ENCODE measurements around the gene LAMC3.
"Not testable (repeated sequence)": the region's sequence is repeated elsewhere in the genome, so short reads cannot be mapped to it uniquely, and the experiment has no call there.

Gene LAMC3

DNA sequence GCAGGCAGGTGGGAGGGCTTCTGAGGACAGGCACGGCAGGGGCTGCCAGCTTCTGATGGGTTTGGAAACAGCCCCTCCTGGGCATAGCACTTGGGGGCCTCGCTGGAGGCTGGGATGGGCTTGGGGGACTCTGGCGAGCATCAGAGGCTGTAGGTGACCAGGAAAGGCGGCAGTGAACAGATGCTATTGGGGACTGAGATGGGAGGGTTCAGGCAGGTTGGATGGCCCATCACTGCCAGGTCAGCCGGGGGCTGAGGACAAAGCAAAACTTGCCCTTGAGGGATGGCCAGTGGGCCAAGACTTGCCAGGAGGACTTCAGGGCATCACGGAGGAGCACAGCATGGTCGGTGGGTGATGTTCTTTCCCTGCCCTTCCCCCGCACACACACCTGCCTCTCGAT is 94.0 kb downstream of the LAMC3 start:
- DNase-seq, result no peak

DNA sequence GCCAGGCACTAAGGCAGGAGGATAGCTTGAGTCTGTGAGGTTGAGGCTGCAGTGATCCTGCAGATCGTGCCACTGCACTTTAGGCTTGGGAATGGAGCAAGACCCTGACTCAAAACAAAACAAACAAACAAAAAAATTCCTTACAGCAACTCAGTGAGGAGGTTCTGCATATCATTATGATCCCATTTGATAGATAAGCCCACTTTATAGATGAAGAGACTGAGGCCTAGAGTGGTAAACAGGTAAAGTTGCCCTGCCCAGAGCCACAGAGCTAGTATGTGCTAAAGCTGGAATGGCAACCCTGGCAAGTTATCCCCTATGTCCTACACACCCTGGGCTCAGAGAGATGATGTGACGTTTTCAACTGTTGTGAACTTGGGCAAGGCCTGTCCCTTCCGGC is 94.6 kb downstream of the LAMC3 start:
- DNase-seq, result no peak

DNA sequence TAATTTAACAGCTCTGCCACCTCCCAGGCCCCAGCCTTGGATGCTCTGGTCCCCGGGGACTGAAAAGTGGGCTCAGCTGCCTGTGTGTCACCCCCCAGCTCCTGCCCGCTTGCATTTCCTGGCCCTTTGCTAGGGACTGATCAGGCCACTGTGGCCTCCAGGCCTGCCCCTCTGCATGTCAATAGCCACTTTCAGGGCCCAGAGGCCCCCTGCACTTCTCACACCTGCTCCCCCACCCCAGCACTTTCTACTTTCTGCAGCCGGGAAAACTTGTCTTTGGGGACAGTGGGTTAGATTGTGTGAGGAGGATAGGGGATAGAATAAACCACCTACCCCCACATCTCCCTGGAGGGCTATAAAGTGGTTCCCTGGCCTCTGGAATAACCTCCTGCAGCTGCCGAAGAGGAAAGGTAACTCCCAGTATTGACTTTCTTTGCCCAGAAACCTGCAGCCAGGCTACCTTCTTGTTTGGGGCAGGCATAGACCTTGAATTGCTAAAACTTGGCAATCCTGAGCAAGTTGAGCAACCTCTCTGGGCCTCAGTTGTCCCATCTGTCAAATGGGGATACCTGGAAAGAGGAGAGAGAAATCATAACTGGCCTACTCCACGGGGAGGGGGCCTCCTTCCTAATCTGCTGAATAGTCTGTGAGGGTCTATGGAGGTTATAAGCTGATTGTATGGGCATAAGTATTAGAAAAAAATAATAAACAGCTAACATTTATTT is 95.2 kb downstream of the LAMC3 start:
- DNase-seq, result no peak

DNA sequence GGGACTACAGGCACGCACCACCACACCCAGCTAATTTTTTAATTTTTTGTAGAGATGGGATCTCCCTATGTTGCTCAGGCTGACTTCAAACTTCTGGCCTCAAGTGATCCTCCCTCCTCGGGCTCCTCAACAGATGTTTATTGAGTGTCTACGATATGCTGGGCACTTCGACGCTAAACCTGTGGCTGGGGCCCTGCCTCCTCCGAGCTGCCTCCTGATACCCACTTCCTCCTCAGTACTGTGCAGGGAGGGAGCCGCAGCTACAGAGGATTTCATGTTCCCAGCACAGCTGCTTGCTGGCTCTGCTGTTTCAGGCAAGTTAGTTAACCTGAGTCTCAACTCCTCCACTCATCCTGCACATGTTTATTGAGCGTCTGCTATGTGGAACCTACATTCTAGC is 97.0 kb downstream of the LAMC3 start:
- no peak for DNase-seq

DNA sequence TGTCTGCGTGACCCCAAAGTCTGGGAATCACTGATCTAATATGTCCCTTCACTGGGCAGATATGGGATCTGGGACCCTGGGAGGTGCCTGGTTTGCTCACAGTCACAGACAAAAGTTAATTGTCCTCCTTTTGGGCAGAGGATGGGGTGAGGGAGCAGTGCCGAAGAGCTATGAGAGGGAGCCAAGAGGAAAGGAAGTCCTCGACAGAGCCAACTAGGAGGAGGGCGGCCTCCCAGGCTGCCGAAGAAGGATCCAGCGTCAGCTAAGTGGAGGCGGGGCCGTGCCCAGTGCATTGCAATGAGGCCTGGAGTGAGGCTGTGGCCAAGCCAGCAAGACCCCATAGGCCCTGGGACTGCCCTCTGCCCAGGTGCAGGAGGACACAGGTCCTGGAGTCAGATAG is 98.8 kb downstream of the LAMC3 start:
- DNase-seq, result no peak

DNA sequence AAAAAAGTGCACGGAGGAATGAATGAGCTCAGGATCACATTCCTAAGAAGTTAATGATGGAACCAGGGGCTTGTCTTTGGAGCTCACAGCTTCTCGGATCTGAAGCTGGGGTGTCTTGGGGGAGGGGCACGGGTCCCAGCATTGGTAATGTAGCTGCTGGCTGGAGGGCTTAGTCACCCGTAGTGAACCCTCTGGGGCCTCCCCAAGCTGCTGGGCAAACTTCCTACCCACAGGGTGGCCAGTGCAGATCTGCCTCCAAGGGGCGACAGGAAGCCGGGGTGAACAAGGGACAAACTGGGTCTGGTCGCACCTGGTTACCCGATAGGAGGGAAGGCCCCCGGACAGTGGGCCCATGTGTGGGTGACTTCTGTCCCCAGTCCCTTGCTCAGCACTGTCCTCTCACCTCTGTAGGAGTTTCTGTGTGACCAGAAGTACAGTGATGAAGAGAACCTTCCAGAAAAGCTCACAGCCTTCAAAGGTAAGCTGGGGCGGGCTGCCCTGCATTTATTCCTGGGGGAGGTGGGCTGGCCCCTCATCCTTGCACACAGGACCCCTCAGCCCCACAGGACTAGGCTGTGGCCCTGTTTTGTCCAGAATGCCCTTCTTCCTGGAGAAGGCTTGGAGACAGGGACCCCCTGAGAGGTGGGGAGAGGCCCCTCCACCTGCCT is 102.3 kb downstream of the LAMC3 start:
- DNase-seq, result no peak

DNA sequence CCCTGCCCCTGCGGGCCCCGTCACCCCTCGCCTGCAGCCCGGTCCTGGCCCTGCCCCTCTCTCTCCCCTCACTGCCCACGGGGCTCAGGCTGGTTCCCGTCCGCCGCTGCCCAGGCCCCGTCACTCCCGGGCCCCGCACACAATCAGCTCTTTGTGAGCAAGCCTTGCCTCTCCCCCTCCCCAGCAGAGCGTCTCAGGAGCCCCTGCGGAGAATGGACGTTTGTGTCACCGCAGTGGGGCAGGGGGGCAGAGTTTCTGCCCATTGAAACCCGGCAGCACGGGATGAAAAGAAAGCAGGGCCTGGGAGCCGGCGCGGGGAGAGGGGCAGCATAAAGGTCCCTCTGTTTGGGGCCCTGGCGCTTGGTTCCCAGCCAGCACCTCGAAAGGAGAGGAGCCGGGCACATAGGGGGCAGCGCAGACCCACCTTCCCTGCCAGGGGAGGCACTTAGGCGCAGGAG is 102.9 kb downstream of the LAMC3 start:
- DNase-seq, result peak; percentile 51

DNA sequence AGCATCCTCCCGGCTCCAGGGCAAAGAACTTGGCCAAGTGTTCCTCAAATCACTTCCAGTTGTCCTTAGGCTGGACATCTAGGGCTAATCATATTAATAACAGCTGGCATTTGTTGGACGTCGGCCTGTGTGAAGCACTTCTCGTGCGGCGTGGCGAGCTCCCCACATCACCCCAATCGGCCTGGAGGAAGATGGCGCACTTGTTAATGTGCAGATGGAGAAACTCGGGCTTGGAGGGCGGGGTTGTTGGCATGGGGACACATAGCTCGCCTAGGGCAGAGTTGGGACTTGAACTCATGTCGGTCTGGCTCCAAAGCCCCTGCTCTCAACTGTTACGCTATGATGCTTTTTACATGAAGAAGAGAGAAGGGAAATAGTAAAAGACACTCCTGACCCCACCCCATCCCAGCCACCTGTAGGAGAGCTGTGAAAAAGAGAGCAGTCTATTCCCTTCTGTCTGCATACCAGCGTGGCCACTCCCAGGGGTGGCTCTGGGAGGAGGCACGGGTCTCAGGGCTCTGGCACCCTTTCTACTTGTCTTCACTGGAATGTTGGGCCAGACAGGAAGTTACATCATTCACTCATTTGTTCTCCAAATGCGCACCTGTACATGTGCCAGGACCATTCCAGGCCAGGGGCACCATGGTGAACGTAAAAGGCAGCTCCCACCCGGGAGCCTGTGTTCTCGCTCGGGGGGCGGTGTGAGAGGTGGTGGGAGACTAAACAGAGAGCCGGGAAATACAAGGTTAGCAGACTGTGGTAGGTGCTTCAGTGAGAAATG is 103.6 kb downstream of the LAMC3 start:
- DNase-seq, result no peak

DNA sequence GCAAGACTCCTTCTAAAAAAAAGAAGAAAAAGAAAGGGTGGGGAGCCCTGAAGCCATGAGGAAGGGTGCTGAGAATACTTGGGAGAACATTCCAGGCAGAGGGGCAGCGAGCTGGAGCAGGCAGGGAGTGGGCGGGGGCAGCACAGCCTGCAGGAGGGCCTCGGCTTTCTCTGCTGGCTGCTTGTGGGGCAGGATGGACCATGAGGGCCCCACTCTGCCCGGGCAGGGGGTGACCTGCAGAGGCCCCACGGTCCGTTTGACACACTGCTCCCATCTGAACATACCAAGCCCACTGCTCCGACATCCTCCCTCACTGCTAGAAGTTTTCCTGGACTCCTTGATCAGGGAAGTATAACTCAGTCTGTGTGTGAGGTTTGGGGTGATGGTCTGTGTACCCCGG is 104.7 kb downstream of the LAMC3 start:
- DNase-seq, result no peak

DNA sequence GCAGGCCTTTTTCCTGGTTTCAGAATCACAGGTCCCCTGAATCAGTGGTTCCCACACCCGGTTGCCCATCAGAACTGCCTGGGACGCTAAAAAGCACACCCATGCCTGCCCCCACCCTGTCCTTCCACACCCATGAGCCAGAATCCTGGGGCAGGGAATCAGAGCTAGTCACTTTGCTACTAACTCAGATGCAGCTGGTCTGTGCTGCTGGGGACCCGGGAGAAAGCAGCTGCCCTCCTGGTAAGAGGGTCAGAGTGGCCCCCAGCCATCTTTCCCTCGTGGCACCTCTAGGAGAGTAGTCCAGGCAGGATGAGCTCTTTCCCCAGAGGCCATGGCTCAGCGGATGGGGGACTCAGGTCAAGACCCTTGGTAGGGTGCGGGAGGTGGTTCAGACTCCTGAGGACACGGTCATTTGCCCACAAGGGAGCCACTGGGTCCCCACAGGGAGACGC is 105.1 kb downstream of the LAMC3 start:
- no peak for DNase-seq

DNA sequence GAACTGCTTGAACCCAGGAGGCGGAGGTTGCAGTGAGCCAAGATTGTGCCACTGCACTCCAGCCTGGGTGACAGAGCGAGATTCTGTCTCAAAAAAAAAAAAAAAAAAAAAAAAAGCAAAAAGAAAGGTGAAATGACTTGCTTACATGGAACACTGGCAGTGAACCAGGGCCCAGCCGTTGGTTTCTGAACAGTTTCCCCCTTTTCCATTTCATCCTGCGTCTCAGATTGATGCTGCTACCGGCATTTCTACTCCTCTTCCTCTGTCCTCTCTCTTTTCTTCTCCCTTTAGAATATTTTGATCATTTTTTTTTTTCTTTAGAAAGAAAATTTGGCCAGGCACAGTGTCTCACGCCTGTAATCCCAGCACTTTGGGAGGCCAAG is 106.4 kb downstream of the LAMC3 start:
- not testable (repeated sequence) for DNase-seq

DNA sequence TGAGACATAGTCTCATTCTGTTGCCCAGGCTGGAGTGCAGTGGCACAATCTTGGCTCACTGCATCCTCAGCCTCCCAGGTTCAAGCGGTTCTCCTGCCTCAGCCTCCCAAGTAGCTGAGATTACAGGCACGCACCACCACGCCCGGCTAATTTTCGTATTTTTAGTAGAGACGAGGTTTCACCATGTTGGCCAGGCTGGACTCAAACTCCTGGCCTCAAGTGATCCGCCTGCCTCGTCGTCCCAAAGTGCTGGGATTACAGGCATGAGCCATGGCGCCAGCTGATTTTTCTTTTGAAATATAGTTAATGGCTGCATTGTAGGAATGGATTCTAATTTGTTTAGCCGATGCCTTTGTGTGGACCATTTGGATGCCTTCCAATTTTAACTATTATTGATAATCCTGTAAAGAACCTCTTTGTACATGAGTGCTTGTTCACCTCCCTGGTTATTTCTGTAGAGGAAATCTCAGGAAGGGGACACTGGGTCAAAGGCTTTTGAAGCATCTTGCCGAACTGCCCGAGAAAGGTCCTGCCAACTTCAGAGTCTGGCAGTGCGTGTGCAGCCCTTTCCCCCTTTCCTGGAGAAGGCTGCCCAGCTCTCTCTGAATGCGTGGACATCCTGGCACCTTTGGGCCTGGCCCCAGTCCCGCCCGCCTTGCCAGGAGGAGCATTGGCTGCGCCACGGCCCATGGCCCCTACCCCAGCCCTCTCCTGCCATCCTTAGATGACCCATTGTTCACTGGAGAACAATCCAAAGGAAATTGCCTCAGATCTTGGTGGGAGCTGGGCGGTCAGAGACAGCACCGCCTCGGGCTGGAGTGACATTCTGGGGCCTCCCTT is 107.5 kb downstream of the LAMC3 start:
- no peak for DNase-seq

DNA sequence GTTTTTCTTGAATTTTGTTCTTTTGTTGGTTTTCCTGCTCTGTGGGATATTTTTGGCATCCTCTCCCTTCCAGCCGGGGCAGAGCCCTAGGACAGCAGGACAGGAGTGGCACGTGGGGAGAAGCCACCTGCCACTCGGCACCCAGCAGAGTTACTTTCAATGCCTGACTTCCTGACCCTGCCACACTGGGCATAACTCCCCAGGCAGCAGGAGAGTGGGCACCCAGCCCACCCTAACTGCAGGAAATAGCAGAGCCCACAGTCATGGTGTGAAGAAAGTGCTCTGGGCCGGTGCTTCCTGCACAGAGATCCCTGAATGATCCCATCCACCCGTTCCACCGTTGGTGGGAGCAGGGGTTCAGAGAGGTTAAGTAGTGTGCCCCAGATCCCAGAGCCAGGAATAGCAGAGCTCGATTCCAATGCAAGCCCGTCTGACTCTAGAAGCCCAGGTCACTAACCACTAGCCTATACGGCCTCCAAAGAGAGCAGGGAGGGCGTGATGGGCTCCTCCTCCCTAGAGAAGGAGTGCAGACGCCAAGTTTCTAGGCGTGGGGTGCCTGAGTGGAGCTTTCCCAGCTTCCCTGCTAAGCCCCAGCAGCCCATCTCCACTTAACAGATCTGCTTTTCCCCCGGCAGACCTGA is 108.3 kb downstream of the LAMC3 start:
- no peak for DNase-seq

DNA sequence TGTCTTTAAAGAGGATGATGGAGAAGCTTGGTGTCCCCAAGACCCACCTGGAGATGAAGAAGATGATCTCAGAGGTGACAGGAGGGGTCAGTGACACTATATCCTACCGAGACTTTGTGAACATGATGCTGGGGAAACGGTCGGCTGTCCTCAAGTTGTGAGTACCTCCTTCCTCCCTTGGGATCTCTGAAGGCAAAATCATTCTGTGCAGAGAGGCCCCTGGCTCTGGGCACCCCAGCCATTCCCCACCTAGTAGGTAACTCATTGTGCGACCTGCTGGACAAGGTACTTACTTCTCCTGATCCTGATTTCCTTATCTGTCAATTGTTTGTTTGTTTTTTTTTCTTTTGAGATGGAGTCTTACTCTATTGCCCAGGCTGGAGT is 108.8 kb downstream of the LAMC3 start:
- no peak for DNase-seq

DNA sequence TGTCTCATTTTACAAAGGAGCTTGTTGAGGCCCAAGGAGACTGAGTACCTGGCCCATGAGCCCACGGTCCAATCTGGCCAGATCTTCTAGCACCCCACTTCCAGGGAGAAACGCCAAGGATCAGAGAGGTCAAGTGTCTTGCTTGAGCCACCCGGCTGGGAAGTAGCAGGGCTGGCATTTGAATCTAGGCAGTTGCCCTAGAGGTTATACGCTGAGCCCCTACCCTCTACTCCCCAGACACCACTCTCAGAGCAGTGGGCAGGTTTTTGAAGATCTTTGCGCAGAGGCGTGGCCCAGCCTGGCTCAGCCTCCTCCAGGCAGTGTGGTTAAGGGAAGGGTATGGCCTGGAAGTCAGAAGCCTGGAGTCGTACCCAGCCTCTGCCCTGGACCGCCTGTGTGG is 110.6 kb downstream of the LAMC3 start:
- DNase-seq, result no peak

DNA sequence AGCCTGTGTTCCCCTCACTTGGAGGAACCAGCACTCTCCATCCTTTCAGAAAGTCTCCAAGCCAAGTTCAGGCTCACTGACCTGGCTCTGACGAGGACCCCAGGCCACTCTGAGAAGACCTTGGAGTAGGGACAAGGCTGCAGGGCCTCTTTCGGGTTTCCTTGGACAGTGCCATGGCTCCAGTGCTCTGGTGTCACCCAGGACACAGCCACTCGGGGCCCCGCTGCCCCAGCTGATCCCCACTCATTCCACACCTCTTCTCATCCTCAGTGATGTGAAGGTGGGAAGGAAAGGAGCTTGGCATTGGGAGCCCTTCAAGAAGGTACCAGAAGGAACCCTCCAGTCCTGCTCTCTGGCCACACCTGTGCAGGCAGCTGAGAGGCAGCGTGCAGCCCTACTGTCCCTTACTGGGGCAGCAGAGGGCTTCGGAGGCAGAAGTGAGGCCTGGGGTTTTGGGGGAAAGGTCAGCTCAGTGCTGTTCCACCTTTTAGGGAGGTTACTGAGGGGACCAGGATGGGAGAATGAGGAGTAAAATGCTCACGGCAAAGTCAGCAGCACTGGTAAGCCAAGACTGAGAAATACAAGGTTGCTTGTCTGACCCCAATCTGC is 111.8 kb downstream of the LAMC3 start:
- DNase-seq, result no peak

DNA sequence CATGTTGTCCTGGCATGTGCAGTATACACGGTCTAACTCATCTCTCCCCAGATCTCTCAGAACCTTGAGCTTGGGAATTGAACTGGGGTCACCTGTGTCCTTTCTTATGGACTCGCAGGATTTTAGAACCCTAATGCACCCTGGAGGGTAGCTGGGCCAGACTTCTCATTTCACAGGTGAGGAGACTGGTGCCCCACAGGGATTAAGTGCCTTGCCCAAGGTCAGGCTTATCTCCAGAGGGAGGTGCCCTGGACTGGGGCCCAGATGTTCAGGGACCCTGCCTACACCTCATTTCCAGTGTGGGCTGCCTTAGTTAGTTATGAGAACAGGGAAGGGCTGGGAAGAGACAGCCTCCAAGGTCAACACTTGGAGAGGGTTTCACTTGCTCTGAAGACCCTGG is 112.4 kb downstream of the LAMC3 start:
- DNase-seq, result no peak

DNA sequence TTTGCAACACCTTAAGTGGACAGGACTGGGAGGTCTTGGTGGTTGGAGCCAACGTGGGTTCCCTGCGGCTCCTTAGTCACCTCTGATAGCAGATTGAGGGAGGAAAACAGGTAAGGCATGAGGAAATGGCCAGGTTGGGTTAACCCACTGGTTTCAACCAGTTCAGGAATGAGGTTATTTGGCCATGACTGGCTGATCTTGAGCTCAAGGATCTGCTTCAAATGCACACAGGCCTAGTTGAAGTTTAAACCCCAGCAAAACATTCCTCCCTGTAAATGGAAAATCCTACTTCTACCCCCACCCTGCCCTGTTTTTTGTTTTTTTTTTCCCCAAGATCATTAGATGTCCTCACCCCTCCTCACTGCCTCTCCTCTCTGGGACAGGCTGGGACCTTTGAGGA is 113.2 kb downstream of the LAMC3 start:
- no peak for DNase-seq

DNA sequence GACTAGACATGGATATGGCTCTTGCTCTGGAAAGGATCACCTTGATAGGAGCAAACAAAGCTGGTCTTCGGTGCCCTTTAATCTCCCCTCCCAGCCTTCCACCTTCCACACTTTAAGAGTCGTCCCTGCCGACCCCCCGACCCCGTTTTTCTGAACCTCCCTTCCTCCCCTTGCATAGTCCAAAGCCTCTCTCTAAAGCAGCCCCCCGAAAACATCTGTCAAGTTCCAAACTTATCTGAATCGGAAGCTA is 116.0 kb downstream of the LAMC3 start:
- no peak for DNase-seq

DNA sequence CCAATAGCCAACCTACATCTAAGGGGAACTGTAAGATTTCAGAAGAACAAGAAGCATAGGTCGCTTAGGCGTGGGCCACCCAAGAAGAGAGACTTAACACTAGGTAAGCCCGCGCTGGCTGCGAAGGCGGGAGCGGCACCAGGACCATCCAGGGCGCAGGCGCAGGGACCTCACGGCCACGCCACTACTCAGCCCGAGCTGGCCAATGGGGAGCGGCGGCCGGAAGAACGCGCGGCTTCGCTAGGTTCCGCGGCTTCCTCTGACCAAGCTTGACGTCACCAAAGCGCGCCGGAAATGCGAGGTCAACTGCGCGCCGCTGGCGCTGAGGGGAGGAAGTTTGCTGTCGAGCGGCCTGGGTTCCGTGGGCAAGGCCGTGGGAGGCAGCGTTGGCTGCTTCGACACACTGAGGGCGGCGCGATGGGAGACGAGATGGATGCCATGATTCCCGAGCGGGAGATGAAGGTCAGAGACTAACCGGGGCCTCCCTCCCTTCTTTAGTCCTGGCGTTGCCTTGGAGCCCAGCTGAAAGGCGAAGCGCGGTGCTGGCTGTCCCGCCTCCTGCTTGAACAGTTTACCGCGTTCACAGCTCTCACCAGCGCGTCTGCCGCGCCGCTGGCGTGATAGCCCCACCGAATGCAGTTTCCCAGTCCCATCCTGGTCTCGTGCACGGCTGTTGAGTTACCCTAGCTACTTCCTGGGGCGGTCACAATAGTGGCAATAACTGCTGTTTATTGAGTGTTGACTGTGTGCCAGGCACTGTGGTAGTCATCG is 116.5 kb downstream of the LAMC3 start, which contains the start of gene NUP214:
Gene NUP214, plus strand, starts transcription at position 299 of the 771 bp plus-strand sequence. Its CDS starts 119 bp downstream, at position 418.
- DNase-seq, result peak; percentile 99

DNA sequence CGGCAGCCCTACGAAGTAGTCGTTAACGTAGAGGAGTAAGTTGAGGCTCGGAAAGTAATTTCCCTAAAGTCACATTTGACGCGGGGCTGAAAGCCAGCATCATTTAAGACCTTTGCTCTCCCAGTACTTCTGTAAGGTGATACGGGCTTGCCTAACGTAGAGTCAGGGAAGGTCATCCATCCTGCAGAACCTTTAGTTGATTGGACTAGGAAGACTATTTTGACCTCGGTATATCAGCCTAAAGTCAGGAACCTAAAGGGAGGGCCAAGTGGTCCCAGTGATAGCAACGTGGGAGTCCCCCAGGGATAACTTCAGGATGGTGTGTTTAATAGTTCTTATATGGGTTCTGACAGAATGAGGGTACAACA is 117.1 kb downstream of the LAMC3 start:
- no peak for DNase-seq
